Endothelial cell of umbilical vein (primary cell): ENCODE results near the gene CD300LB. TPM values are rescaled to one million over a fixed set of nuclear protein-coding genes. Genes with fewer than 3 reads are reported as not detected.

Experiments used
- BruUV-seq: library from RNA; stranded (reverse); fragments of 400-500 nt; replicated peaks from 2 replicates; lab custom pipeline; 2021; lab: Mats Ljungman, UMichigan
- CTCF ChIA-PET: fragments of 300-600, 350-600 bp; sonication (Branson Sonifier 250); formaldehyde crosslinking; loops from one replicate; lab custom pipeline; 2021; ENCODE audit warnings: antibody characterized with exemption, inconsistent platforms; lab: Charles Lee
- POLR2A ChIA-PET: fragments of 300-600, 350-600 bp; sonication (Branson Sonifier 250); formaldehyde crosslinking; loops from one replicate; lab custom pipeline; 2021; ENCODE audit warnings: antibody characterized with exemption, inconsistent platforms; lab: Charles Lee
- DNase-seq: peaks from one replicate; pipeline ENCODE4 v3.0.0-alpha.2; 2011; ENCODE audit warnings: low read depth, low spot score
- FAIRE-seq: peaks from 2 replicates; lab custom pipeline; 2011; peaks lifted over from hg19 to GRCh38; lab: Jason Lieb, UNC
- H2AFZ ChIP-seq: 2 replicates; pipeline ENCODE4 v1.6.0; 2012; ENCODE audit warnings: low read depth, low read length, control low read depth, inconsistent platforms
- H3K27ac ChIP-seq: 2 replicates; pipeline ENCODE4 v1.5.1; 2011; ENCODE audit warnings: low read depth, mild to moderate bottlenecking, control low read depth, low read length, moderate library complexity; ENCODE audit not compliant: insufficient read depth
- H3K27me3 ChIP-seq, 2 experiments: 2 replicates each; pipeline versions ENCODE4 v1.6.0 to v1.6.1; 2011; ENCODE audit warnings: low read length in 2 of 2, mixed read lengths in 1 of 2; ENCODE audit not compliant: control insufficient read depth in 2 of 2, insufficient read depth in 2 of 2
- H3K36me3 ChIP-seq, 2 experiments: 2 replicates in 1 of 2; 3 replicates in 1 of 2; pipeline ENCODE4 v1.5.1; 2011; ENCODE audit warnings: low read length in 2 of 2, mild to moderate bottlenecking in 1 of 2, moderate library complexity in 1 of 2; ENCODE audit not compliant: control insufficient read depth in 2 of 2, insufficient read depth in 2 of 2; ENCODE audit errors: extremely low read depth in 1 of 2
- H3K4me1 ChIP-seq: 3 replicates; pipeline ENCODE4 v1.5.1; 2011; ENCODE audit warnings: mild to moderate bottlenecking, low read length; ENCODE audit not compliant: control insufficient read depth, insufficient read depth; ENCODE audit errors: extremely low read depth
- H3K4me2 ChIP-seq: 2 replicates; pipeline ENCODE4 v1.6.1; 2011; ENCODE audit warnings: low read length, control low read depth, mixed read lengths; ENCODE audit not compliant: insufficient read depth
- H3K4me3 ChIP-seq, 3 experiments: fragments of 200-600 bp in 1 of 3; sonication (generic), shearing (Covaris generic) in 1 of 3; replicated peaks in 1 of 3; 2 replicates each; pipeline ENCODE4 v1.5.1; 2011 to 2016; ENCODE audit warnings: control low read depth in 3 of 3, low read length in 3 of 3, mild to moderate bottlenecking in 2 of 3, inconsistent platforms in 1 of 3, low read depth in 1 of 3, moderate library complexity in 1 of 3; ENCODE audit not compliant: insufficient read depth in 1 of 3
- H3K79me2 ChIP-seq: 2 replicates; pipeline ENCODE4 v1.6.0; 2012; ENCODE audit warnings: low read length, inconsistent platforms; ENCODE audit not compliant: control insufficient read depth, insufficient read depth
- H3K9ac ChIP-seq: replicated peaks from 2 replicates; pipeline ENCODE3; 2011; ENCODE audit warnings: low read length, control low read depth; ENCODE audit not compliant: insufficient read depth; ENCODE audit errors: extremely low read depth
- H3K9me1 ChIP-seq: replicated peaks from 3 replicates; pipeline ENCODE4 v1.6.0; 2011; ENCODE audit warnings: mild to moderate bottlenecking, low read length; ENCODE audit not compliant: control insufficient read depth, insufficient read depth; ENCODE audit errors: extremely low read depth
- H3K9me3 ChIP-seq: replicated peaks from 2 replicates; pipeline ENCODE4 v1.5.1; 2012; ENCODE audit warnings: low read length, inconsistent platforms; ENCODE audit not compliant: control insufficient read depth, insufficient read depth
- H4K20me1 ChIP-seq: replicated peaks from 2 replicates; pipeline ENCODE3; 2011; ENCODE audit warnings: mild to moderate bottlenecking, low read length; ENCODE audit not compliant: control insufficient read depth, insufficient read depth; ENCODE audit errors: extremely low read depth
- CTCF ChIP-seq, 2 donors: IDR thresholded peaks; 1 replicate in 1 of 2; 2 replicates in 1 of 2; pipeline ENCODE4 v1.5.1; 2011; ENCODE audit warnings: low read length in 2 of 2, mild to moderate bottlenecking in 2 of 2, moderate library complexity in 2 of 2, control low read depth in 1 of 2, inconsistent platforms in 1 of 2, low read depth in 1 of 2; ENCODE audit not compliant: insufficient read depth in 1 of 2; ENCODE audit errors: extremely low read depth in 1 of 2
- EZH2 ChIP-seq: IDR thresholded peaks from 2 replicates; pipeline ENCODE4 v1.6.1; 2012; ENCODE audit warnings: borderline replicate concordance, low read depth, mild to moderate bottlenecking, moderate library complexity, low read length, inconsistent platforms; ENCODE audit not compliant: severe bottlenecking
- FOS ChIP-seq: IDR thresholded peaks from 2 replicates; pipeline ENCODE4 v1.6.1; 2011; ENCODE audit warnings: mild to moderate bottlenecking, low read length, moderate library complexity, borderline replicate concordance; ENCODE audit not compliant: insufficient read depth
- GATA2 ChIP-seq: IDR thresholded peaks from 2 replicates; pipeline ENCODE4 v1.7.0; 2011; ENCODE audit warnings: low read depth, mild to moderate bottlenecking, moderate library complexity, mixed read lengths, low read length; ENCODE audit not compliant: insufficient read length, insufficient read depth
- JUN ChIP-seq: IDR thresholded peaks from 2 replicates; pipeline ENCODE4 v1.6.1; 2011; ENCODE audit warnings: borderline replicate concordance, low read depth; ENCODE audit not compliant: insufficient read length, insufficient read depth
- MAX ChIP-seq: IDR thresholded peaks from 2 replicates; pipeline ENCODE4 v1.6.1; 2011; ENCODE audit not compliant: insufficient read depth, insufficient read length
- MYC ChIP-seq: IDR thresholded peaks from one replicate; pipeline ENCODE4 v1.6.1; 2011; ENCODE audit warnings: mild to moderate bottlenecking, low read depth, low read length
- POLR2A ChIP-seq: IDR thresholded peaks from 2 replicates; pipeline ENCODE4 v1.6.1; 2012; ENCODE audit warnings: low read depth, mild to moderate bottlenecking, control low read depth, low read length
- POLR2AphosphoS5 ChIP-seq: IDR thresholded peaks from 2 replicates; pipeline ENCODE4 v1.6.1; 2012; ENCODE audit warnings: low read depth, mild to moderate bottlenecking, control low read depth, low read length, moderate library complexity; ENCODE audit not compliant: insufficient read depth
- dilution Hi-C: fragments of 300-500 bp; cut with MboI; formaldehyde crosslinking; loops from one replicate; pipeline ENCODE4 v1.15.0; 2019; ENCODE audit warnings: low sequenced_read_pairs; ENCODE audit not compliant: extremely low pct_ligation_motif_present
- intact Hi-C: fragments of 100-400 bp; cut with micrococcal nuclease; formaldehyde crosslinking; loops from one replicate; pipeline ENCODE4 v1.10.0; 2022
- polyA plus RNA-seq, 4 experiments: library from polyadenylated mRNA; depleted of rRNA in 3 of 4; stranded (reverse) in 3 of 4; unstranded in 1 of 4; fragments of >200 nt; gene quantifications; 2 replicates each; pipeline versions ENCODE4 v1.2.1 to v1.2.3, GENCODE V29; 2011 to 2012; ENCODE audit warnings: missing spikeins in 1 of 4
- total RNA-seq: library from RNA; stranded (reverse); gene quantifications from 2 replicates; pipeline ENCODE4 v1.2.3, GENCODE V29; 2021

Gene CD300LB
- total and polyA plus RNA-seq, 2 donors (not counting 3 experiments of a cell fraction or from before 2014, with no cell fraction given) = not detected

DNA sequence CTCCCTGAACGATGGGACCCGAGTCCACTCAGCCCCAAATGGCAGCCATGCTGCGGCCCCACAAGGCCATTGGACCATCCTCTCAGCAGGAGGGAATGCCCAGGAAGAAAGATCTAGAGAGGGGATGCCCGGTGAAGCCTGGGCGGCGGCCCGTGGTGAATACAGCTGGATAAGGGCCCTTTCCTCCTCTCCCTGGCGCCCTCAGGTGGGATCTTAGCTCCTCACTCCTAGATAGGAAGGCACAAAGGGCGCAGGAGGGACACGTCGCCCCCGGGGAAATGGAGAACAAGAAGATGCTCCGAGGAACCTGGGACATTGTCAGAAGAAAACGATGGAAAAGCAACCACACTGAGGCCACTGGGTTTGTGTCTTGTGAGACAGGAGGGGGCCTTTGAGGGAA, 12.1 kb upstream of the CD300LB start:
- Histone ChIP-seq H3K4me3 (no peak overlapping the region), H4K20me1 (no peaks in the 10 kb centered on the region), H3K9me3 (no peaks in the 10 kb centered on the region), H3K9me1 (no peaks in the 10 kb centered on the region), H3K36me3 (no peaks in the 10 kb centered on the region), H2AFZ (no peak overlapping the region), H3K4me2 (no peak overlapping the region), H3K9ac (no peak overlapping the region), H3K27me3 (no peaks in the 10 kb centered on the region), H3K27ac (no peak overlapping the region), H3K79me2 (no peaks in the 10 kb centered on the region), H3K4me1 (no peaks in the 10 kb centered on the region)
- BruUV-seq = no TSS peak
- TF ChIP-seq POLR2A (no peak), JUN (no peak), MAX (no peak), MYC (no peak), FOS (no peak)
- POLR2A ChIA-PET = no interaction called here
- CTCF ChIA-PET = no interaction called here
- intact Hi-C loops = no loop called here
- dilution Hi-C loops = no loop called here
- FAIRE-seq (no peak), DNase-seq (no peak)

- Histone ChIP-seq H3K9me3 (no peaks in the 10 kb centered on the region), H2AFZ (no peak overlapping the region), H4K20me1 (no peaks in the 10 kb centered on the region), H3K27ac (no peak overlapping the region), H3K27me3 (no peaks in the 10 kb centered on the region), H3K4me2 (no peak overlapping the region), H3K4me3 (no peak overlapping the region), H3K9ac (no peak overlapping the region), H3K79me2 (no peaks in the 10 kb centered on the region), H3K36me3 (no peaks in the 10 kb centered on the region), H3K9me1 (no peaks in the 10 kb centered on the region), H3K4me1 (no peaks in the 10 kb centered on the region)
- BruUV-seq = no TSS peak
- intact Hi-C loops (no loop called here), dilution Hi-C loops (no loop called here)
- TF ChIP-seq GATA2 = no peak
- no peak for TF ChIP-seq POLR2A
- TF ChIP-seq MAX = no peak
- TF ChIP-seq CTCF (IDR thresholded peaks at IDR 0.05; ENCODE audit: extremely low read depth in 1 of 2, insufficient read depth in 1 of 2, low read depth in 1 of 2, low read length in 2 of 2) = no peak
- TF ChIP-seq EZH2 = no peak
- TF ChIP-seq MYC = no peak
- no peak for TF ChIP-seq FOS
- no peak for TF ChIP-seq POLR2AphosphoS5
- no peak for TF ChIP-seq JUN
- DNase-seq (no peak), FAIRE-seq (no peak)
- CTCF ChIA-PET = no interaction called here
- POLR2A ChIA-PET = no interaction called here
Measured at GRCh38 chr17:74542727-74543383, 11.6 kb upstream of the CD300LB start.
